ENCODE results near the gene CTDSPL2. TPM values are rescaled to one million over a fixed set of nuclear protein-coding genes. Genes with fewer than 3 reads are reported as not detected.
"Not testable (repeated sequence)": the region's sequence is repeated elsewhere in the genome, so short reads cannot be mapped to it uniquely, and the experiment has no call there.

The CTDSPL2 gene
- total RNA-seq, 1 donor from 2014 or later, result 74.7 TPM

GRCh38 chr15:44545913-44546802, 118.7 kb downstream of the CTDSPL2 start:
- TF ChIP-seq CTCF (IDR thresholded peaks at IDR 0.05; ENCODE audit: unreplicated experiment), result no peak
- H3K4me1 Mint-ChIP-seq, result peaks cover 20% of the 10 kb centered on the region
- no peak for DNase-seq (ENCODE audit: low spot score in 2 of 2, unreplicated experiment in 2 of 2)
- H3K27ac Mint-ChIP-seq, result peak overlapping the region; percentile 73
- H3K9me3 Mint-ChIP-seq, result no peaks in the 10 kb centered on the region
- peaks cover 7% of the 10 kb centered on the region for H3K36me3 Mint-ChIP-seq
- H3K4me3 Mint-ChIP-seq, result no peak overlapping the region
- H3K27me3 Mint-ChIP-seq (ENCODE audit: low read depth), result no peaks in the 10 kb centered on the region

GRCh38 chr15:44549152-44549551, 121.7 kb downstream of the CTDSPL2 start:
- not testable (repeated sequence) for H3K27me3 Mint-ChIP-seq (ENCODE audit: low read depth); H3K36me3 Mint-ChIP-seq; H3K4me1 Mint-ChIP-seq; DNase-seq (ENCODE audit: low spot score in 2 of 2, unreplicated experiment in 2 of 2); H3K9me3 Mint-ChIP-seq; H3K27ac Mint-ChIP-seq; H3K4me3 Mint-ChIP-seq

- Mint-ChIP-seq H3K27me3 (ENCODE audit: low read depth) (no peaks in the 10 kb centered on the region), H3K27ac (no peak overlapping the region), H3K9me3 (no peaks in the 10 kb centered on the region), H3K4me1 (peaks cover 6% of the 10 kb centered on the region), H3K36me3 (peaks cover 12% of the 10 kb centered on the region), H3K4me3 (no peak overlapping the region)
- peak; percentile 71 for TF ChIP-seq CTCF (IDR thresholded peaks at IDR 0.05; ENCODE audit: unreplicated experiment)
- no peak for DNase-seq (ENCODE audit: low spot score in 2 of 2, unreplicated experiment in 2 of 2)
Measured at GRCh38 chr15:44550256-44550655, 122.8 kb downstream of the CTDSPL2 start.

- Mint-ChIP-seq H3K9me3 (no peaks in the 10 kb centered on the region), H3K4me1 (peaks cover 10% of the 10 kb centered on the region), H3K36me3 (peaks cover 16% of the 10 kb centered on the region), H3K27me3 (ENCODE audit: low read depth) (no peaks in the 10 kb centered on the region), H3K27ac (peak overlapping the region; percentile 15), H3K4me3 (no peak overlapping the region)
- TF ChIP-seq CTCF (IDR thresholded peaks at IDR 0.05; ENCODE audit: unreplicated experiment), result no peak
- DNase-seq (ENCODE audit: low spot score in 2 of 2, unreplicated experiment in 2 of 2), result no peak
Measured at GRCh38 chr15:44550734-44551133, 123.3 kb downstream of the CTDSPL2 start.

- Mint-ChIP-seq H3K36me3 (peaks cover 34% of the 10 kb centered on the region), H3K4me3 (no peak overlapping the region), H3K9me3 (no peaks in the 10 kb centered on the region), H3K27ac (no peak overlapping the region), H3K4me1 (peaks cover 7% of the 10 kb centered on the region), H3K27me3 (ENCODE audit: low read depth) (no peaks in the 10 kb centered on the region)
- DNase-seq (ENCODE audit: low spot score in 2 of 2, unreplicated experiment in 2 of 2), result no peak
- TF ChIP-seq CTCF (IDR thresholded peaks at IDR 0.05; ENCODE audit: unreplicated experiment), result no peak
Measured at GRCh38 chr15:44554934-44555723, 127.7 kb downstream of the CTDSPL2 start.

GRCh38 chr15:44560926-44561325, 133.5 kb downstream of the CTDSPL2 start:
- Mint-ChIP-seq H3K36me3 (peaks cover 54% of the 10 kb centered on the region), H3K9me3 (peaks cover 18% of the 10 kb centered on the region)
- not testable (repeated sequence) for DNase-seq (ENCODE audit: low spot score in 2 of 2, unreplicated experiment in 2 of 2); H3K4me3 Mint-ChIP-seq; H3K27me3 Mint-ChIP-seq (ENCODE audit: low read depth); H3K27ac Mint-ChIP-seq; H3K4me1 Mint-ChIP-seq

Measured in mesothelial cell of epicardium (in vitro differentiated cells).